ENCODE measurements around the gene TTC31. TPM values are rescaled to one million over a fixed set of nuclear protein-coding genes. Genes with fewer than 3 reads are reported as not detected.
A peak's percentile ranks its signal among the peaks of the same experiment; 100 is the strongest.

The TTC31 gene
- total RNA-seq, 1 experiment from 2014 or later: 26.4 TPM

DNA sequence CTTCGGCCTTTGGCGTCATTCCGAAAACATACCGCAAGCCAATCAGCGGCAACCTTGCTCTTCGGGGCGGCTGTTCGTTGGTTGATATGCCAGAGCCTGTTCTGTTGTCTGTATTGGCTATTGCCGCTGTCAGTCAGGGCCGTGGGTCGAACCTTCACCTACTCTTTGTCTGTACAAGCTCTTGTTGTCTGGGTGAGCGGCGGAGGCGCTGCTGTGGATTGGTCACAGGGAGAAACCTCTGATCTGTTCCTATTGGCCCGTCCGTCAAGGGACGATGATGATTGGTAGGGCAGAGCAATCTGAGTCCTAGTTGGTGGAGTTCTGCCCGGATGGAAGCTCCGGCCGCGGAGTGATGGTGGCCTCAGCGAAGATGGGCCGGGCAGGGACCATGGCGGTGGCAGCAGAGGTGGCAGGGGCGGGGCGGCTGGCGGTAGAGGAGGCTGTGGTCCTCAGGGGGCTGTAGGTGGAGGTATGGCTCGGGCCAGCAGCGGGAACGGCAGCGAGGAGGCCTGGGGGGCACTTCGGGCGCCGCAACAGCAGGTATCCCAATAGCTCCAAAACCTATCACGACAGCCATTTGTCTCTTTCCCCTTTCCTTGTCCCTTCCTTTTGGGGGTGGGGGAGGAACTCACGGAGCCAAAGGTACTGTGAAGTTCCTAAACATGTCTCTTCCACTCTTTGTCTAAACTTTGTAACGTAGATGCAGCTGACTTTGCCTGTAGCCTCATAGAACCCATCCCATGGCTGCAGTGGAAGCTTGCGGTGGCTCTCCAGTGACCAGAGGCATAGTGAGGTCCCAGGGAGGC lies 24.5 kb upstream of the TTC31 start, which contains the start of gene WBP1 (continued):
- TF ChIP-seq, protein P1, sequence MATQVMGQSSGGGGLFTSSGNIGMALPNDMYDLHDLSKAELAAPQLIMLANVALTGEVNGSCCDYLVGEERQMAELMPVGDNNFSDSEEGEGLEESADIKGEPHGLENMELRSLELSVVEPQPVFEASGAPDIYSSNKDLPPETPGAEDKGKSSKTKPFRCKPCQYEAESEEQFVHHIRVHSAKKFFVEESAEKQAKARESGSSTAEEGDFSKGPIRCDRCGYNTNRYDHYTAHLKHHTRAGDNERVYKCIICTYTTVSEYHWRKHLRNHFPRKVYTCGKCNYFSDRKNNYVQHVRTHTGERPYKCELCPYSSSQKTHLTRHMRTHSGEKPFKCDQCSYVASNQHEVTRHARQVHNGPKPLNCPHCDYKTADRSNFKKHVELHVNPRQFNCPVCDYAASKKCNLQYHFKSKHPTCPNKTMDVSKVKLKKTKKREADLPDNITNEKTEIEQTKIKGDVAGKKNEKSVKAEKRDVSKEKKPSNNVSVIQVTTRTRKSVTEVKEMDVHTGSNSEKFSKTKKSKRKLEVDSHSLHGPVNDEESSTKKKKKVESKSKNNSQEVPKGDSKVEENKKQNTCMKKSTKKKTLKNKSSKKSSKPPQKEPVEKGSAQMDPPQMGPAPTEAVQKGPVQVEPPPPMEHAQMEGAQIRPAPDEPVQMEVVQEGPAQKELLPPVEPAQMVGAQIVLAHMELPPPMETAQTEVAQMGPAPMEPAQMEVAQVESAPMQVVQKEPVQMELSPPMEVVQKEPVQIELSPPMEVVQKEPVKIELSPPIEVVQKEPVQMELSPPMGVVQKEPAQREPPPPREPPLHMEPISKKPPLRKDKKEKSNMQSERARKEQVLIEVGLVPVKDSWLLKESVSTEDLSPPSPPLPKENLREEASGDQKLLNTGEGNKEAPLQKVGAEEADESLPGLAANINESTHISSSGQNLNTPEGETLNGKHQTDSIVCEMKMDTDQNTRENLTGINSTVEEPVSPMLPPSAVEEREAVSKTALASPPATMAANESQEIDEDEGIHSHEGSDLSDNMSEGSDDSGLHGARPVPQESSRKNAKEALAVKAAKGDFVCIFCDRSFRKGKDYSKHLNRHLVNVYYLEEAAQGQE (IDR thresholded peaks at IDR 0.05; ENCODE audit: low read depth): no peak
- peak; percentile 6 for TF ChIP-seq POLR2A (IDR thresholded peaks at IDR 0.05; ENCODE audit: borderline replicate concordance, extremely low read depth, insufficient read depth, insufficient read length)
- no peak for TF ChIP-seq SIN3A (IDR thresholded peaks at IDR 0.05; ENCODE audit: low read depth)
- no peak for TF ChIP-seq ZFX (IDR thresholded peaks at IDR 0.05)
- TF ChIP-seq, protein P2, sequence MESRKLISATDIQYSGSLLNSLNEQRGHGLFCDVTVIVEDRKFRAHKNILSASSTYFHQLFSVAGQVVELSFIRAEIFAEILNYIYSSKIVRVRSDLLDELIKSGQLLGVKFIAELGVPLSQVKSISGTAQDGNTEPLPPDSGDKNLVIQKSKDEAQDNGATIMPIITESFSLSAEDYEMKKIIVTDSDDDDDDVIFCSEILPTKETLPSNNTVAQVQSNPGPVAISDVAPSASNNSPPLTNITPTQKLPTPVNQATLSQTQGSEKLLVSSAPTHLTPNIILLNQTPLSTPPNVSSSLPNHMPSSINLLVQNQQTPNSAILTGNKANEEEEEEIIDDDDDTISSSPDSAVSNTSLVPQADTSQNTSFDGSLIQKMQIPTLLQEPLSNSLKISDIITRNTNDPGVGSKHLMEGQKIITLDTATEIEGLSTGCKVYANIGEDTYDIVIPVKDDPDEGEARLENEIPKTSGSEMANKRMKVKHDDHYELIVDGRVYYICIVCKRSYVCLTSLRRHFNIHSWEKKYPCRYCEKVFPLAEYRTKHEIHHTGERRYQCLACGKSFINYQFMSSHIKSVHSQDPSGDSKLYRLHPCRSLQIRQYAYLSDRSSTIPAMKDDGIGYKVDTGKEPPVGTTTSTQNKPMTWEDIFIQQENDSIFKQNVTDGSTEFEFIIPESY (IDR thresholded peaks at IDR 0.05; ENCODE audit: extremely low read depth, insufficient replicate concordance, low read length): no peak
- TF ChIP-seq, protein P3, sequence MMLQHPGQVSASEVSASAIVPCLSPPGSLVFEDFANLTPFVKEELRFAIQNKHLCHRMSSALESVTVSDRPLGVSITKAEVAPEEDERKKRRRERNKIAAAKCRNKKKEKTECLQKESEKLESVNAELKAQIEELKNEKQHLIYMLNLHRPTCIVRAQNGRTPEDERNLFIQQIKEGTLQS (IDR thresholded peaks at IDR 0.05): no peak
- no peak for TF ChIP-seq CEBPB (IDR thresholded peaks at IDR 0.05; ENCODE audit: low read depth)
- TF ChIP-seq TCF7L2 (IDR thresholded peaks at IDR 0.05; ENCODE audit: borderline replicate concordance, extremely low read depth, insufficient read depth, insufficient read length): peak; percentile 36
- TF ChIP-seq RAD21 (IDR thresholded peaks at IDR 0.05; ENCODE audit: low read depth): no peak
- no peak for TF ChIP-seq ZNF274 (IDR thresholded peaks at IDR 0.05; ENCODE audit: low read depth, low read length)
- TF ChIP-seq EZH2phosphoT487 (IDR thresholded peaks at IDR 0.05; ENCODE audit: borderline replicate concordance): no peak
